ENCODE results near the gene IDH1.

GRCh38 chr2:208285853-208286252 is 31.0 kb upstream of the IDH1 start:
- TF ChIP-seq, protein P1, sequence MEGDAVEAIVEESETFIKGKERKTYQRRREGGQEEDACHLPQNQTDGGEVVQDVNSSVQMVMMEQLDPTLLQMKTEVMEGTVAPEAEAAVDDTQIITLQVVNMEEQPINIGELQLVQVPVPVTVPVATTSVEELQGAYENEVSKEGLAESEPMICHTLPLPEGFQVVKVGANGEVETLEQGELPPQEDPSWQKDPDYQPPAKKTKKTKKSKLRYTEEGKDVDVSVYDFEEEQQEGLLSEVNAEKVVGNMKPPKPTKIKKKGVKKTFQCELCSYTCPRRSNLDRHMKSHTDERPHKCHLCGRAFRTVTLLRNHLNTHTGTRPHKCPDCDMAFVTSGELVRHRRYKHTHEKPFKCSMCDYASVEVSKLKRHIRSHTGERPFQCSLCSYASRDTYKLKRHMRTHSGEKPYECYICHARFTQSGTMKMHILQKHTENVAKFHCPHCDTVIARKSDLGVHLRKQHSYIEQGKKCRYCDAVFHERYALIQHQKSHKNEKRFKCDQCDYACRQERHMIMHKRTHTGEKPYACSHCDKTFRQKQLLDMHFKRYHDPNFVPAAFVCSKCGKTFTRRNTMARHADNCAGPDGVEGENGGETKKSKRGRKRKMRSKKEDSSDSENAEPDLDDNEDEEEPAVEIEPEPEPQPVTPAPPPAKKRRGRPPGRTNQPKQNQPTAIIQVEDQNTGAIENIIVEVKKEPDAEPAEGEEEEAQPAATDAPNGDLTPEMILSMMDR (IDR thresholded peaks at IDR 0.05): no peak
- TF ChIP-seq POLR2A (IDR thresholded peaks at IDR 0.05): no peak
- no peak for TF ChIP-seq EP300 (IDR thresholded peaks at IDR 0.05)

All from ovary (tissue), 3 donors.